DMS153 treated with DMSO at 0.1 percent for 48 hours (cell line): Measurements from ENCODE around the gene MROH2A.

Experiments
- DNase-seq: peaks from one replicate; lab custom pipeline; 2025; ENCODE audit not compliant: unreplicated experiment; lab: John Stamatoyannopoulos, UW

The MROH2A gene

DNA sequence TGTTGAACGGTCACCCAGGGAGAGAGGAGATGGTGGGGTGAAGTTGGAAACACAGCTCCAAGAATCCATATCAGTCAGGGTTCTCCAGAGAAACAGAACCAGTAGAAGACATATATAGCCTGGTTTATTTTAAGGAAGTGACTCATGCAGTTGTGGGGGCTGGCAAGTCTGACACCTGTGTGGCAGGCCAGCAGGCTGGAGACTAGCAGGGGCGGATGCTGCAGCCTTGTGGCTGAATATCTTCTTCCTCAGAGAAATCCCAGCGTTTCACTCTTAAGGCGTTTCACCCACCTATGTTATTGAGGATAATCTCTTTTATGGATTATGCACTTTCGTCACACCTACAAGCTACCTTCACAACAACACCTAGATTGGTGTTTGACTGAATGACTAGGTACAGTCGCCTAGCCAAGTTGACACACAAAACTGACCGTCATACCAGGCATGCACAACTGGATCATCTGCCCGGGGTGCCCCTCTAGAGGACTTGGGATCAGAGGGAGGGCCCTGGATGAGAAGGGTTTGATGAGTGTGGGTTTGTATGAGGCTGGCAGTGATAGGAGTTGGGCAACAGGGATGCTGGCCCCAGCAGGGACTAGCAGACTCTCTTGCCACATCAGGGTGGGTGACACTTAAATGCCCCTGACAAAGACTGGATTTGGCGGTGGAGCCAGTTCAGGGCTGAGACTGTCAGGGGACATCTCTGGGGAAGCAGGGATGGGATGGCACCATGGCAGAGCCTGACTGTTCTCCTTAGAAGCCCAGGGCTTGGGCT is 23.4 kb downstream of the MROH2A start:
- no peak for DNase-seq

GRCh38 chr2:233802132-233802815 is 24.1 kb downstream of the MROH2A start:
- no peak for DNase-seq

GRCh38 chr2:233803292-233803911 is 25.3 kb downstream of the MROH2A start:
- no peak for DNase-seq

GRCh38 chr2:233803994-233804393 is 25.9 kb downstream of the MROH2A start:
- no peak for DNase-seq

DNA sequence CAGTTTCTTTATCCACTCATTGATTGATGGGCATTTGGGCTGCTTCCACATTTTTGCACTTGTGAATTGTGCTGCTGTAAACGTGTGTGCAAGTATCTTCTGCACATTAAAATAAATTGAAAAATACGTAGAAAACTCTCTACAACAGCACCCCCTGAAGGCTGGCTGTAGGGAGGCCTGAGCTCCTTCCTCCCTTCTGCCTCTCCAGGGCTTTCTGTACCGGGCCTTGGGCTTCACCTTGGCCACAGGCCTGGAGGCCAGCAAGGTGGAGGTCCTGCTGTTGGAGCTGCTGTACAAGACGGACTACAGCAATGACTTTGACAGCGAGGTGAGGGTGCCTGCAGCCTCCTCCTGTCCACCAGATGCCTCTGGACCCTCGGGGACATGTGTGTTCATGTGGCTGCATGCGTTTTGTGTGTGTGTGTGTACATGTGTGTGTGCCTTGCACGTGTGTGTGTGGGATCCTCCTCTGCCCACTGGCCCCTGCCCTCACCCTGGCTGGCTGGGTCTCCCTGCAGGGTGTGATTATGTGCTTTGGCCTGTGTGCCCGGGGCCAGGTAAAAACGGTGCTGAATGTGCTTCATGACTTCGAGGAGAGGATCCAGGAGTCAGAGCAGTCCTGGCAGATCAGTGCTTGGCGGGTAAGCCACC is 29.2 kb downstream of the MROH2A start:
- DNase-seq, result no peak

- DNase-seq, result no peak
These were observed 30.1 kb downstream of the MROH2A start for GRCh38 chr2:233807966-233808935.

- no peak for DNase-seq
These were observed 32.3 kb downstream of the MROH2A start for GRCh38 chr2:233810385-233810784.

DNA sequence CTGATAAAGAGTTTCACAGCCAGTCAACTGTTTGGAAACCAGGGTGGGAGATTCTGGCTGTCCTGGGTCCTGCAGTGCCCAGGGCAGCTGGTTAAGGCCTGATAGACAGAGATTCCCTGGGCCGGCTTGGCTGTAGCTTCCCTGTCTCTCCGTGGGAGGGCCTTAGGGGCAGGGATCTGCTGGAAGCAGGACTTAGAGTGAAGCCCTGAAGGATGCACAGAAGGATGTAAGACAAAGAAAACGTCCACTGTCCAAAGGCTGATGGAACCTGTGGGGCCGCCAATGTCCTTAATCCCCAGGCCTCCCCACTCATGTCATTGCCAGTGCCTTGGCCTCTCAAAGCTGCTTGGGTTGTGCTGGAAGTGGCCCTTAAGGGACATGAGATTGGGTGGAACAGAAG is 33.0 kb downstream of the MROH2A start:
- no peak for DNase-seq

DNA sequence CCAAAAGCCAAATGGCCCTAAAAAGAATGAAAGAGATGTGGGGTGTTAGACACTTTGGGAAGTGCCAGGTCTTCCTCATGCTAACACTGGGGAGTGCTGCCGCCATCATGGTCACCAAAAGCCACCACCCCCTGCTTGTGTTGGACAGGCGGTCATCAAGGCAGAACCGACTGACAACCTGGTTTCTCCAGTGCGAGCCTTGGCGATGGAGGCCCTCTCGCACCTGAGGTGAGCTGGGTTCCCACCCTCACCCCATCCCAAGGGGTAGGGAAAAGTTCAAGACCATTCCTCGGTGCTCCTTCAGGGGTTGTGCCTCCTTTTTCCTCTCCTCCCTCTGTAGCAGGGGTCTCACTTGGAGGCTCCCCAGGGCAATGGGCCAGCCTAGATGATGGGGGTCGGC is 33.6 kb downstream of the MROH2A start:
- no peak for DNase-seq

DNA sequence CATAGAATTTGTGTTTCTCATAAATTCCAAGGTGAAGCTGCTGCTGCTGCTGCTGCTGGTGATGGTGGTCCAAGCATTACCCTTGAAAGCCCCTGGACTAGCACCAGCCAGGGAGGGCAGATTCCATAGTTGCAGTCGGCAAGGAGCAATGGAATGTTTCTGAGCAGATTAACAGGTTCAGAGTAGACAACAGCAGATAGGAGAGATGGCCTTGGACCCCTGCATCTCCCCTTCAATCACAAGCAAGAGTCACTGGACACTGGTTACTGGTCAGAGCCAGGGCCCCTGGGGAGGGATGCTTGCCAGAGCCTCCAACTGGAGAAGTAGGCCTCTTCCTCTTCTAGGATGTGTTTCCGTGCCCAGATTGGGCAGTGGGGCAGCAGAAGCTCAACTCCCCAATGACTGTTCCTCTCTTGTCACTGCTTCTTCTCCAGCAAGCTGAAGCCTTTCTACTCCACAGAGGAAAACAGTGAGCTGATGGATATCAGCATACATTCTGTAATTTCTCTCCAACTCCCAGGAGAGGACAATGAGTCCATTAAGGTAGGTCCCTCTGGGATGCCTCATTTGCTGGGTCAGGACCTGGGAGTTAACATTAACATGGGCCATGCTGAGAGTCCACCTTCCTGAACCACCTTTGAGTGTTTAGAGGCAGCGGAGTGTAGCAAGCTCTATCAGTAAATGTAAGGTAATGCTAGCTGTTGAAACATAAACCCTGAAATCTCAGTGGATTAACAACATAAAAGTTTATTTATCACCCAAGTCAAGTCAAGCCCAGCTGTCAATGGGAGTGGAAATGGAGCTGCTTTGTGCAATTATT is 35.3 kb downstream of the MROH2A start:
- DNase-seq, result no peak

- no peak for DNase-seq
These were observed 36.1 kb downstream of the MROH2A start for GRCh38 chr2:233814056-233814835.

DNA sequence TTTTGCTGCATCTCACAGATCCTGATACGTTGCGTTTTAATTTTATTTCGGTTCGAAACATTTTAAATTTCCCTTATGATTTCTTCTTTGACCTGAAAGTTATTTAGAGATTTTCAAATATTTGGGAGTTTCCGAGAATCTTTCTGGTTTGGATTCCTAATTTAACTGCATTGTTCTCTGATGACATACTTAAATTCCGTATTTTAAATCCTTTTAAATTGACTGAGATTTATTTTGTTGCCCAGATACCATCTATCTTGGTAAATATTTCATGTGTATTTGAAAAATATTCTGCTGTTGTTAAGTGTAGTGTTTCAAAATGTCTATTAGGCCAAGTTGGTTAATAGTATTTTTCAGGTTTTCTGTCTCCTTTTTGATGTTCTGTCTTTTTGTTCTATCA is 37.7 kb downstream of the MROH2A start:
- DNase-seq, result no peak

- no peak for DNase-seq
These were observed 38.2 kb downstream of the MROH2A start for GRCh38 chr2:233816334-233816733.

DNA sequence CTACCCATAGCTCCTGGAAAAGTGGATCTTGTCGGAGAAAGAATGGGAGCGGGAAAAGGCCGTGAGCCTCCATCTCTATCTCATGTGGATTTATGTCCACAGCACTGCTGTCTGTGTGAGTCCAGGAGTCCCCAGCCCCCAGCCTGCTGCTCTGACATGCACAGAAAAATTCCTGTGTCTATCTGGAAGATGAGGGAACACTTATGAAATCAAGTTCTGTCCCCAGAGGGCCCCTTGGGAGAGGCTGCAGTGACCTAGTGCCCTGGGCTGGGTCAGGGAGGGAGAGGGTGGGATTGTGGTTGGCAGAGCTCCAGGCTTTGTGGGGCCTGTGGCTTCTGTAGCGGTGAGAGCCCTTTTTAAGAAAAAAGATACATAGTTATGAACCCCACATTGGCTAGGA is 38.6 kb downstream of the MROH2A start:
- no peak for DNase-seq

GRCh38 chr2:233817361-233817911 is 39.3 kb downstream of the MROH2A start:
- DNase-seq, result no peak

GRCh38 chr2:233817995-233818638 is 40.0 kb downstream of the MROH2A start:
- no peak for DNase-seq

- no peak for DNase-seq
These were observed 40.8 kb downstream of the MROH2A start for GRCh38 chr2:233818639-233819621.
